CD8-positive, alpha-beta memory T cell (primary cell): ENCODE results near the gene TRPM1. TPM values are rescaled to one million over a fixed set of nuclear protein-coding genes. Genes with fewer than 3 reads are reported as not detected.
"Not testable (repeated sequence)": the region's sequence is repeated elsewhere in the genome, so short reads cannot be mapped to it uniquely, and the experiment has no call there.

Source experiments
- CTCF ChIA-PET: fragments of 350-600 bp; sonication (Branson Sonifier 250); formaldehyde crosslinking; loops from one replicate; lab custom pipeline; 2021; ENCODE audit warnings: antibody characterized with exemption; lab: Charles Lee
- POLR2A ChIA-PET: fragments of 350-600 bp; sonication (Branson Sonifier 250); formaldehyde crosslinking; loops from one replicate; lab custom pipeline; 2021; ENCODE audit warnings: antibody characterized with exemption; lab: Charles Lee
- DNase-seq, 5 donors: peaks; one replicate each; pipeline versions ENCODE4 v3.0.0 to v3.0.0-alpha.2; 2020 to 2022; ENCODE audit warnings: mixed read lengths in 1 of 5
- H3K27ac ChIP-seq: one replicate; pipeline ENCODE4 v1.7.0; 2013; ENCODE audit warnings: low read depth, mild to moderate bottlenecking, low read length, moderate library complexity
- H3K27me3 ChIP-seq: 2 replicates; pipeline ENCODE4 v1.7.0; 2013; ENCODE audit warnings: low read length, mild to moderate bottlenecking; ENCODE audit not compliant: insufficient read depth, poor library complexity, severe bottlenecking
- H3K36me3 ChIP-seq: 2 replicates; pipeline ENCODE4 v1.7.0; 2013; ENCODE audit warnings: mild to moderate bottlenecking, low read length, moderate library complexity; ENCODE audit not compliant: insufficient read depth
- H3K4me1 ChIP-seq: 2 replicates; pipeline ENCODE4 v1.7.0; 2013; ENCODE audit warnings: mild to moderate bottlenecking, low read length, moderate library complexity; ENCODE audit not compliant: insufficient read depth
- H3K4me3 ChIP-seq: 2 replicates; pipeline ENCODE4 v1.7.0; 2013; ENCODE audit warnings: mild to moderate bottlenecking, low read length
- H3K9me3 ChIP-seq: 2 replicates; pipeline ENCODE4 v1.7.0; 2013; ENCODE audit warnings: mild to moderate bottlenecking, low read length
- H3K27ac Mint-ChIP-seq, 8 donors: one replicate each; pipeline ENCODE4 v1.8.0; 2020 to 2021; ENCODE audit warnings: mixed read lengths in 8 of 8, mild to moderate bottlenecking in 6 of 8, inconsistent platforms in 3 of 8, moderate library complexity in 3 of 8
- H3K27me3 Mint-ChIP-seq, 2 donors: one replicate each; pipeline ENCODE4 v1.8.0; 2020 to 2021; ENCODE audit warnings: mixed read lengths in 2 of 2, mild to moderate bottlenecking in 1 of 2, moderate library complexity in 1 of 2
- H3K36me3 Mint-ChIP-seq, 3 donors: one replicate each; pipeline ENCODE4 v1.8.0; 2020 to 2021; ENCODE audit warnings: mixed read lengths in 3 of 3, inconsistent platforms in 1 of 3, mild to moderate bottlenecking in 1 of 3
- H3K4me1 Mint-ChIP-seq, 3 donors: one replicate each; pipeline ENCODE4 v1.8.0; 2020 to 2021; ENCODE audit warnings: mixed read lengths in 3 of 3, inconsistent platforms in 1 of 3, mild to moderate bottlenecking in 1 of 3
- H3K4me3 Mint-ChIP-seq, 7 donors: one replicate each; pipeline ENCODE4 v1.8.0; 2020 to 2021; ENCODE audit warnings: mixed read lengths in 7 of 7, mild to moderate bottlenecking in 6 of 7, moderate library complexity in 4 of 7, inconsistent platforms in 2 of 7
- H3K9me3 Mint-ChIP-seq, 5 donors: one replicate each; pipeline ENCODE4 v1.8.0; 2020 to 2022; ENCODE audit warnings: mixed read lengths in 5 of 5, mild to moderate bottlenecking in 3 of 5, moderate library complexity in 2 of 5, inconsistent platforms in 1 of 5
- polyA plus RNA-seq: library from polyadenylated mRNA; unstranded; fragments of 300-500 nt; fragmentation: Illumina TruSeq; gene quantifications from one replicate; pipeline ENCODE4 v1.2.3, GENCODE V29; 2021
- total RNA-seq, 2 experiments: library from RNA; stranded (reverse); gene quantifications; one replicate each; pipeline ENCODE4 v1.2.3, GENCODE V29; 2021

Gene TRPM1
- total and polyA plus RNA-seq, 3 experiments from 2014 or later, result 0.03 TPM; not detected in 2

DNA sequence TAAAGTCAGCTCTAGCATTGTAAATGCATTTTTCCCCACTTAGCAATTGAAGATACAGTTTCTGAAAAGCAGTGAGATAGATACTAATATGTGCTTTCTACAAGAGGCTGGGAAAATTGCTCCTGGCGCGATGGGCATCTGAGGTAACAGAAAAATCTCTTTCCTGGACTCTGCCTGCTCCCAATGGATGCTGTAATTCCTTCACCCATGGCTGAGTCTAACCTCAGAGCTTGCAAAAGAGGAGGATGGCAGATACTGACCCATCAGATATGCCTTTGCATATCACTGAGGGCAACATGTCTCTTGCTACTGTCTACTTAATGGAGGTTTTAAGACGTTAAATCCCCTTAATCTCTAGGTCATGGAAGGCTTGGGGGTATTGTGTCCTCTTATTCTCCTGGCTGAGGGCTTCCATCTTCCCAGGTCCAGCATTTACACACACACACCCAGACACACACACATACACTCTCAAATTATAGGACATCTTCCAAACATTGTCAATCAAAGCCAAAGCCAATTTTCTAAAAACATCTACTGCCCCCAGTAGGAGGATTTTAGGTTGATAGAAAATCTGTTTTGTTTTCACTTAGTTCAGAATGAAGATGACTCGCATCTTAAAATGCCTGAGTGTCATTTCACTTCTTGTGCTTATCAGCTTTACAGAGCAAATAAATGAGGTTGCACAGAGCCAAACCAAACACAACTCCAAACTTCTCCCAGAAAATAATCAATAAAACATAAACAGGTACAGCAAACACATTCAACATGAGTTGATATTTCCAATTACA, 2.4 kb downstream of the TRPM1 start:
- no peaks in the 10 kb centered on the region for H3K4me1 ChIP-seq
- no peak overlapping the region for H3K27ac ChIP-seq
- H3K9me3 ChIP-seq, result no peaks in the 10 kb centered on the region
- ChIA-PET CTCF (no interaction called here), POLR2A (no interaction called here)
- no peaks in the 10 kb centered on the region for H3K4me1 Mint-ChIP-seq
- H3K9me3 Mint-ChIP-seq, result no peaks in the 10 kb centered on the region
- no peaks in the 10 kb centered on the region for H3K36me3 ChIP-seq
- H3K36me3 Mint-ChIP-seq, result no peaks in the 10 kb centered on the region
- H3K27ac Mint-ChIP-seq, result no peak overlapping the region
- H3K4me3 Mint-ChIP-seq, result no peak overlapping the region
- H3K4me3 ChIP-seq, result no peak overlapping the region
- no peaks in the 10 kb centered on the region for H3K27me3 ChIP-seq
- H3K27me3 Mint-ChIP-seq, result peaks cover 6 to 7% of the 10 kb centered on the region in 2 donors
- DNase-seq, result no peak

DNA sequence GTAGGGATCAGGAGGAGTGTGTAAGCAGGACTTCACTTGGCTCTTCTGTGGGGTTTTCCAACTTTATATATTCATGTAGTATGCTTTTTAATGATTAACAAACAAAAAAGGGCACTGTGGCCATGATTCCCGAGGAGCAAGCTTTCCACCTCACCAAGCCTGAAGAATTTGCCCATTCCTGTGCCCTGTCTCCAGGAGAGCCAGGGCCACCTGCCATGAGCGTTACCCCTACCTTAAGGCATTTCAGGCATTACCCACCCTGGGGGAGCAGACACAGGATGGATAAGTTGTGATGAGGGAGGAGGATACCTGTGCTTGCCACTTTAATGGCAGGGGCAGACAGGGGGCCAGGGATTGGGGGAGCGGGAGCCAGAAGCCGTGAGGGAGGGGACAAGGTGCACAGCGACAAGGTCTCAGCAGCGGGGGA, 3.0 kb downstream of the TRPM1 start:
- Histone ChIP-seq H3K36me3 (no peaks in the 10 kb centered on the region), H3K27me3 (no peaks in the 10 kb centered on the region), H3K27ac (no peak overlapping the region), H3K9me3 (no peaks in the 10 kb centered on the region), H3K4me1 (no peaks in the 10 kb centered on the region), H3K4me3 (no peak overlapping the region)
- ChIA-PET CTCF (no interaction called here), POLR2A (no interaction called here)
- Mint-ChIP-seq H3K27me3 (peaks cover 2 to 7% of the 10 kb centered on the region in 2 donors), H3K27ac (no peak overlapping the region), H3K4me3 (no peak overlapping the region), H3K36me3 (no peaks in the 10 kb centered on the region), H3K9me3 (no peaks in the 10 kb centered on the region), H3K4me1 (no peaks in the 10 kb centered on the region)
- no peak for DNase-seq

DNA sequence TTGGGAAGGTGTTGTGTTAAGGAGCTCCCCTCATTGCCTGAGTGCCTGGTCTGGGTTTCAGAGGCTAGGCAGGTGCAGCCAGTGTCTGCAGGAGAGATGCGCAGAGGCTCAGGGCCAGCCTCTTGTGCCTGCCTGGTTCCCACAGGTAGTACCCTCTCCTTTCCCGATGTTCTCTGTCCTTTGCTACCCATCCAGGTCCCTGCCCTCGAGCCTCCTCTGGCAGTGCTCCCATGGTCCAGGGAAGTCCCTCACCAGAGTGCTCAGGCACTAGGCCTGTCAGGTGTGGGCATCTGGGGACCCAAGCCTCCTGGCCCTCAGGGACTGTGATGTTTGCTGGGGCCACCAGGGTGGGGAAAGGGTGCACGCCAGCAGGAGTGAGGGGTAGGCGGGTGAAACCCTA, 5.0 kb downstream of the TRPM1 start:
- H3K27ac ChIP-seq, result no peak overlapping the region
- Mint-ChIP-seq H3K27me3 (peaks cover 5 to 12% of the 10 kb centered on the region in 2 donors), H3K9me3 (no peaks in the 10 kb centered on the region), H3K27ac (no peak overlapping the region), H3K36me3 (no peaks in the 10 kb centered on the region), H3K4me1 (no peaks in the 10 kb centered on the region), H3K4me3 (no peak overlapping the region)
- ChIA-PET CTCF (no interaction called here), POLR2A (no interaction called here)
- no peak for DNase-seq
- H3K9me3 ChIP-seq, result no peaks in the 10 kb centered on the region
- H3K4me1 ChIP-seq, result no peaks in the 10 kb centered on the region
- no peaks in the 10 kb centered on the region for H3K27me3 ChIP-seq
- no peaks in the 10 kb centered on the region for H3K36me3 ChIP-seq
- no peak overlapping the region for H3K4me3 ChIP-seq

- Mint-ChIP-seq H3K4me3 (no peak overlapping the region), H3K27ac (no peak overlapping the region), H3K27me3 (peaks cover 16 to 21% of the 10 kb centered on the region in 2 donors), H3K9me3 (no peaks in the 10 kb centered on the region), H3K4me1 (no peaks in the 10 kb centered on the region), H3K36me3 (no peaks in the 10 kb centered on the region)
- no peak overlapping the region for H3K4me3 ChIP-seq
- ChIA-PET CTCF (interaction anchor here (2.0 kb wide), 1 partner anchor 10 kb away, joined by 4 read pairs; the partner anchor contains the start of gene TRPM1), POLR2A (no interaction called here)
- no peaks in the 10 kb centered on the region for H3K36me3 ChIP-seq
- H3K27ac ChIP-seq, result no peak overlapping the region
- no peak for DNase-seq
- no peaks in the 10 kb centered on the region for H3K27me3 ChIP-seq
- H3K9me3 ChIP-seq, result no peaks in the 10 kb centered on the region
- H3K4me1 ChIP-seq, result no peaks in the 10 kb centered on the region
Observed at GRCh38 chr15:31091481-31091880, 10.0 kb downstream of the TRPM1 start.

GRCh38 chr15:31090766-31091165, 10.8 kb downstream of the TRPM1 start:
- H3K4me3 Mint-ChIP-seq, result no peak overlapping the region
- H3K27me3 Mint-ChIP-seq, result peaks cover 16 to 21% of the 10 kb centered on the region in 2 donors
- Histone ChIP-seq H3K36me3 (no peaks in the 10 kb centered on the region), H3K9me3 (no peaks in the 10 kb centered on the region), H3K27me3 (no peaks in the 10 kb centered on the region), H3K4me1 (no peaks in the 10 kb centered on the region), H3K27ac (no peak overlapping the region), H3K4me3 (no peak overlapping the region)
- no peak for DNase-seq
- H3K9me3 Mint-ChIP-seq, result no peaks in the 10 kb centered on the region
- ChIA-PET POLR2A (no interaction called here), CTCF (interaction anchor here (2.0 kb wide), 1 partner anchor 11 kb away, joined by 4 read pairs; the partner anchor contains the start of gene TRPM1)
- H3K36me3 Mint-ChIP-seq, result no peaks in the 10 kb centered on the region
- no peaks in the 10 kb centered on the region for H3K4me1 Mint-ChIP-seq
- H3K27ac Mint-ChIP-seq, result no peak overlapping the region

DNA sequence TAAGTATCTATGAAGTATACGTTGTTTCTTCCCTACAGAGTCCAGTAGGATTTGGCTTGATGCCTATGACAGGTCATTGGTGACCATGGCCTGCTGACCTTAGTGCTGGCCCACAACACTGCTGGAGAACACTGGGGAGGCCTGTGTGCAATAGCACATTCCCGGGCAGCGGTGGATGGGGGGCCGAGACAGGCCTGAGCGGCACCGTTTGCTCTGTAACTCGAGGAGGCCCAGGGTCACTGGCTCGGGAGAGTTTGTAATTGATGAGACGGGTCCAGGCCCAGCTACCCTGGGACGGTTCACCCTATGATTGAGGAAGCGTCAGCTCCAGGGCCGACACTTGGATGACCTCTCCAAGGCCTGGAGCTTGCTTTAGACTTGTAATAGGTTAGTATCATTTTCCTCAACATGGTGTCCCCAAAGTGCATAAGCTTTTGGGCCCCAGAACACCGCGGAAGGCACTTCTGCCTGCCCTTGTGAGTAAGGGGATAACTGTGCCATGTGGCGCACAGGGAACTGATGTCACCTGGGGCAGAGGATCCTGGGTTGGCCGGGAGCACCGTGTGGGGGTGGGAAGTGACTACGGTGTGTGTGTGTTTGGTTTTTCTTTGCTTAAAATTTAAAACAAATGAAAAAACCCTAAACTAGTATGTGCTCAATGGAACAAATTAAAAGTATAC, 12.0 kb downstream of the TRPM1 start:
- no peaks in the 10 kb centered on the region for H3K9me3 Mint-ChIP-seq
- CTCF ChIA-PET, result no interaction called here
- no peaks in the 10 kb centered on the region for H3K4me1 ChIP-seq

GRCh38 chr15:31088672-31089367, 12.7 kb downstream of the TRPM1 start:
- H3K9me3 Mint-ChIP-seq, result no peaks in the 10 kb centered on the region
- peaks cover 13 to 30% of the 10 kb centered on the region in 2 donors for H3K27me3 Mint-ChIP-seq
- no peak overlapping the region for H3K27ac ChIP-seq
- ChIA-PET POLR2A (no interaction called here), CTCF (no interaction called here)
- no peak overlapping the region for H3K27ac Mint-ChIP-seq
- H3K4me3 Mint-ChIP-seq, result no peak overlapping the region
- no peaks in the 10 kb centered on the region for H3K36me3 ChIP-seq
- H3K36me3 Mint-ChIP-seq, result no peaks in the 10 kb centered on the region
- H3K4me1 Mint-ChIP-seq, result no peaks in the 10 kb centered on the region
- DNase-seq, result no peak
- no peaks in the 10 kb centered on the region for H3K4me1 ChIP-seq
- no peaks in the 10 kb centered on the region for H3K9me3 ChIP-seq
- H3K27me3 ChIP-seq, result no peaks in the 10 kb centered on the region
- H3K4me3 ChIP-seq, result no peak overlapping the region

More for the DNA sequence above, 12.0 kb downstream of the TRPM1 start:
- Mint-ChIP-seq H3K27ac (no peak overlapping the region), H3K27me3 (peaks cover 13 to 25% of the 10 kb centered on the region in 2 donors), H3K4me3 (no peak overlapping the region), H3K4me1 (no peaks in the 10 kb centered on the region), H3K36me3 (no peaks in the 10 kb centered on the region)
- H3K27me3 ChIP-seq, result no peaks in the 10 kb centered on the region
- H3K4me3 ChIP-seq, result no peak overlapping the region
- POLR2A ChIA-PET, result no interaction called here
- no peaks in the 10 kb centered on the region for H3K36me3 ChIP-seq
- no peak overlapping the region for H3K27ac ChIP-seq
- H3K9me3 ChIP-seq, result no peaks in the 10 kb centered on the region
- DNase-seq, result no peak

- POLR2A ChIA-PET, H3K4me1 Mint-ChIP-seq: not testable (repeated sequence)
Observed at GRCh38 chr15:31088041-31088440, 13.5 kb downstream of the TRPM1 start.

More at GRCh38 chr15:31088041-31088440, 13.5 kb downstream of the TRPM1 start:
- H3K36me3 Mint-ChIP-seq, H3K27me3 ChIP-seq, H3K36me3 ChIP-seq, H3K27ac Mint-ChIP-seq, CTCF ChIA-PET, H3K4me3 ChIP-seq, DNase-seq, H3K9me3 ChIP-seq, H3K4me1 ChIP-seq, H3K9me3 Mint-ChIP-seq, H3K27ac ChIP-seq, H3K4me3 Mint-ChIP-seq: not testable (repeated sequence)
- H3K27me3 Mint-ChIP-seq, result peaks cover 13 to 31% of the 10 kb centered on the region in 2 donors
